Bone marrow (tissue), 2 donors: ENCODE data around the gene LRRC7.
"Not testable (repeated sequence)": the region's sequence is repeated elsewhere in the genome, so short reads cannot be mapped to it uniquely, and the experiment has no call there.

Experiments
- DNase-seq, 2 donors: peaks; one replicate each; lab custom pipeline; 2025; lab: John Stamatoyannopoulos, UW

Gene LRRC7

DNA sequence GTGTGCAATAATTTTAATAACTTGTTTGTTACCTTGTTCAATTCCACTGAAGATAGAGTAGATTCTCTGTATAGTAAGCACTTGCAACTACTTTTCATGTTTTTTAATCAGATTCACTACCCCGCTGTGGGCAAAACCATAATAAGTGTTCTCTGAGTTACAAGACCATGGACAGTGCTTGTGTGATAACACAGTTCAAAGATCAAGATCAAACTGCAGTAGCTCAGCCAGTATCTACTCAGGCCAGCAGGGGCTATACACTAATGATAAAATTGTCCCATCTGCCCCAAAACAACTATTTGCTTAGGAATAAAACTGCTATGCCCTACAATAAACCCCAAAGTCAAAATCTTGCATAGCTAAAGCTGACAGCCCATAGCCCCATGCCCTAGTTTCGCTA is 129.6 kb downstream of the LRRC7 start:
- no peak for DNase-seq

DNA sequence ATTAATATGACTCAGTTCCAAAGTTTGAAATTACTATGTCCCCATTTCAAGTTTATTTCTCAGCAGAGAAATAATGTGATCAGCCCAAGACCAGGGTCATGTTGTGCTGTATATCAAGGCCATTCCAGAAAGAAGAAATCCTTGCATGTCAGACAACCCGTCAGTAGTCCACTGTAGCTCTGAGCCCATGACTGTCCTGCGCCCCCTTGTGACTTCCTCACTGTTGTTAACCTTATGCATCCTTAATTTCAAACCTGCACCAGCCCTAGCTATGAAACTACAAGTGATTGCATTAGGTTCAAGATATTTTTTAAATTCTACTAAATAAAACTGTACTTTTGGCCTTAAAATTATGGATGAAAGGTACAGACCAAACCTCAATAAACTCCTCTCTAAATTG is 133.0 kb downstream of the LRRC7 start:
- no peak for DNase-seq

DNA sequence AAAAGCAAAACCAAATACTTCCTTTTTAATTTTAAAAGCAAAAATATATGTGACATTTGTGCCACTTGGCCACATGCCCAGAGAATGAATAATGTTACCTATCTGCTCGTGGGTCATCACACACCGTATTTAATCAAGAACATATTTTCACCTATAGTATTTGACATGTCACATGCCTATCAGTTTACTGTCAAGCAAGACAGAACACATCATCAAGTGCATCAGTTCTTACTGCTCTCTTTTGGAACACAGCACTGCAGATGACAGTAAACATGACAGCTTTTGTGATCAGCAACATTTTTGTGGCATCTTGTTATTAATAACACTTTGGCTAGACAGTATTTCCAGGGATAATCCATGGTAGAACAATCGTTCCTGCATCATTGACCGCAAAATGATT is 134.4 kb downstream of the LRRC7 start:
- no peak for DNase-seq

DNA sequence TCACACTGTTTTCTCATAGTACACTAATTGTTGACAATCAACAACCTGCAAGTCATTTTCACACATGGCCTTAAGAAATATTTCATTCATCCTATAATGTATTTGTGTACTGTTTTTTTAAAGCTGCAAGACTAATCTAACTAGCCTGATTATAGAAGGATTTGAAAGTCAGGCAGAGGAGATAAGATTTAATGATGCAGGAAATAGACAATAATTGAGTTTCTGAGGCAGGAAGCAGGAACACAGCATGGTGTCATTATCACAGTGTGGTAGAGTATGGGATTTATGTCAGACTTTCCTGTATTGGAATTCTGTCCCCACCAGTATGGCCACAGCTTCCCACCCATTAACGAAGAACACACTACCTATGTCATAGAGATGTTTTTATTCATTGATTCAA is 138.8 kb downstream of the LRRC7 start:
- DNase-seq = no peak

DNA sequence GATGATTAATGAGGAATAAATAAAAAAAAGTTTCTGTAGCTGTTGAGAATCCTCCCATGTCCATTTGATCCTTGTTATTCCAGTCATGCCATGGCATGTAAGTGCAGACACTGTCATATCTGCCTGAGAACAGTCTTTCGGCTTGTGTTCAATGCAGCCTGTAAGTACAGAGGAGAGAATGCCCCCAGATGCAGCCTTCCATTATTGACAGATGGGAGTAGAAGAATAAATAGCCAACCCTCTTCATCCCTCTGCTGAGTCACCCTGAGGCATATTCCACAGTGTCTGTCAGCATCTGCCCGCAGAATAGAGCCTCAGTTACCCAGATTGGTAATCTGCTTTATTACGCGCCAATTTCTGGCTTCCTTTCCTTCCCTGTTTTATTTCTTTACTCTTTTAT is 139.4 kb downstream of the LRRC7 start:
- no peak for DNase-seq

DNA sequence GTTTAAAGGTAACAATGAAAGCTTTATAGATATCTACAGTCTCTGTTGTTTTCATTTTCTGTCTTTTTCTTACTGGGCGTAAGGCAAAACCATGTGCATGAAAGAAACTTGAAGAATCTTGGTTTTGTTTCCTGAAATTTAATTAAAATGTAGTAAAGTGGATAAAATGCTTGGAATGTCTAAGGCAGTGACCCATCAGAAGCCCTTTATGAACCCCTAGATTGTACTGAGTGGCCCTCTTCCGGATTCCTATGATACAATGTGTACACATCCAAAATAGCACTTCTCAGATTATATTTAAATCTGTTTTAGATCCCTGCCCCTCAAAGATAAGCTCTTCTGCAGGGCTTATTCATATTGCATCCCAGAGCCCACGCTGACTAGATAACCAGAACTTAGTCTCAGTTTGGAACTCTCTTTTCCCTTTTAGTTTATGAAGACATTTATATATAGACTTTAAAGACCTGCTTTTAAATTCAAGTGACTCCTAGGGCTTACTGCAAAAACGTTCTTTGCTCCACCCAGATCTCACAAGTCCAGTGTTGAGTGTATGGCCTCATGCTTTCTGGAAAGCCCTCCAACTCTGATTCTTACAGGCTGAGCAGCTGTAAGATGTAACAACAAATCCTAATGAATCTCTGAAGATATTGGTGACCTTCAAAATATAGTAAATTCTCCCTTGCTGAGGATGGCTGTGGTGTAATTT is 142.9 kb downstream of the LRRC7 start:
- no peak for DNase-seq

DNA sequence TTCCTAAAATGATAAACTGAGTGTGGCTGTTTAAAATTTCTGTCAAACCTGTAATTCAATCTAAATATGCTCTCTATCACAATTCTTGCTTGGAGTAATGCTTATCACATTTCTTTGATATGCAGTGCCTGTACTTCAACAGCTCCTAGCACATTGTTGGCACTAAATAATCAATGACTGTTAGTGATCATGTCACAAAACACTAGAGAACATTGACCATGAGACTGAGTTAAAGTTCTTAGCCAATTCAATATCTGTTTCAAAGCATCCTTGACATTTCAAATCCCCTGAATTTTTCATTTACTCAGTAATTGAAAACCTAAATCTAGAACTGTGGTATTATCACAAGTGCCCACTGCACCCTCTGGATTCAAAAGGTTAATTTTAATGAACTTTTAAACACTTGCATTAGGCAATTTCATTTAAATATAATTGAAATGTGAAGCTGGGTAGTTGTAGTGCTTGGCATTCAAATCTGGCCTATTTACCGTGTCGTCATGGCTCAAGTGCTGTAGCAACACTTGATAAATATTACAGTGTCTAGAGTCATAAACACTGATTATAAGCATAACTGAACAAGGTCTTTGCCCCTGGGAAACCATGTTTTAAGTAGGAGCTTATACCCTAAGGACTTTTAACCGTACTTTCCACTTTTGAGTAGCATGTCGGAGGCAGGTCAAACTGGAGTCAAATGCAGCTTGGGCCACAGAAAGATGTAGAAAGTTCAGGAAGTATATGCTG is 143.6 kb downstream of the LRRC7 start:
- no peak for DNase-seq

DNA sequence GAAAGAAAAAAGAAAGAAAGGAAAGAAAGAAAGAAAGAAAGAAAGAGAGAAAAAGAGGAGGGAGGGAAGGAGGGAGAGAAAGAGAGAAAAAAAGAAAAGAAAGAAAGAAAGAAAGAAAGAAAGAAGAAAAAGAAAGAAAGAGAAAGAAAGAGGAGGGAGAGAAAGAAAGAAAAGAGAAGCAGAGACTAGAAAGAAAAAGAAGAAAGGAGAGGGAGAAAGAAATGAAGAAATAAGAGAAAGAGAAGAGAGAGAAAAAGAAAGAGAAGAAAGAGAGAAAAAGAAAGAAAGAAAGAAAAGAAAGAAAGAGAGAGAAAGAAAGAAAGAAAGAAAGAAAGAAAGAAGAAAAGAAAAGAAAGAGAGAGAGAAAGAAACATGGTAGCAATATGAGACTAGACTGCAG is 150.1 kb downstream of the LRRC7 start:
- DNase-seq = not testable (repeated sequence)

DNA sequence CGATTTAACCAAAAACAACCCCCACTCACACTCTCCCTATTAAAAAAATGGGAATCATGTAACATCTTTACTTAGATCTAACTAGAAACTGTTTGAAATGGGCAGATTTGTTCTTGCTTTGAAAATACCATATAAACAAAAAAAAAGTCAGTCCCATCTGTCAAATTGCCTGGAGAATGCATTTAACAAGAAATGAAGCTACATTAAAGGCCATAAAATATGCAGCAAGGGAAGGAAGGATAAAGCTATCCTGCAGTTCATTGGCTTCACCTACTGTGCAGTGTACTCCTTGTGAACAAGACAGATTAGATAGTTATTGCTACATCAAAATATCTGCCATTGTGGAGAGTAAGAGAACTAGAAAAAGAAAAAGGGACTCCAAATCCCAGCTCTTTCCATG is 160.5 kb downstream of the LRRC7 start:
- no peak for DNase-seq

DNA sequence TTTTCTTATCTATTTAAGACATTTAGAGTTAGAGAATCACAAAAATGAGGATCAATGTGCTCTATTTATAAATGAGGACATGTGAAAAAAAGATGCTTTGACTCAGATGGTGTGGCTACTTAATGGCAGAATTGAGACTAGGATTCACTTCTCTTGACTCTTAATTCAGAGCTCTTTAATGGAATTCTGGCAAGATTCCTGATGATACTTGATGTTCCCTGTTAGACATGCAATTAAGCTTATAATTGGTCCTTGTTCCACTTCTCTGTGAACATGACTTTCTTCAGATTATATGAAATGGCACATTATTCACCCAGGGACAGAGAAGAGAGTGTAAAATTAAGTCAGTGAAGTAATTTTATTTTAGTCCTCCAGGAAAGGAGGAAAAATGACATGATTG is 165.3 kb downstream of the LRRC7 start:
- no peak for DNase-seq

DNA sequence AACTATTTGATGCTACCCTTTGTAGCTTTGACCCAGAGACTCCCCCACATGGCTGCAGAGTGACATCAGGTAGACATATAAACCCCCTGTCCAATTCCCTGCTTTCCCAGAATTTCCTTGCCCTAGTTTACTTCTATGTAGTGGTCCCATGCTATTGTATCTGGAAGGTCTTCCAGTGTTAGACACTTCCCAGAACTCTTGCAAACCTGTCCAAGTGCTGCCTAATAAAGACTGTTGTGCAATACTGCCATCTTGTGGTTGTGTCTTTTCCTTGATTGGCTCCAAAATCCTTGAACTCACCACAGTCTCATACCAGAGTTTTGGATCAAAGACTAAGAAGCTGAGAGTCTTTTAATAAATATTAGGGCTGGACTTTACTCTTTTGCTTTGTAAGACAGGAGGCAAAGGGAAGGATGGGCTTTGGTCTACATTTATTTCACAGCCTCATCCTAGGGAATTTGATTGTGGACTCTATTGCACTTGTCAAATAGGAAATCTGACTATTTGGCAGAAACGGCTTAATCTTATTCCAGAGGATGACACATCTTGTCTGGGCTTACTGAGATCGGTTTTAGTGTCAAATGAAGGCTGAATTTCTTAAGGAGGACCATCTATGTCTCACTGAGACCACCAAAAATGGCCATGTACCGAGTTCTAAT is 169.9 kb downstream of the LRRC7 start:
- peak in 1 of 2 donors; percentile 45 for DNase-seq

DNA sequence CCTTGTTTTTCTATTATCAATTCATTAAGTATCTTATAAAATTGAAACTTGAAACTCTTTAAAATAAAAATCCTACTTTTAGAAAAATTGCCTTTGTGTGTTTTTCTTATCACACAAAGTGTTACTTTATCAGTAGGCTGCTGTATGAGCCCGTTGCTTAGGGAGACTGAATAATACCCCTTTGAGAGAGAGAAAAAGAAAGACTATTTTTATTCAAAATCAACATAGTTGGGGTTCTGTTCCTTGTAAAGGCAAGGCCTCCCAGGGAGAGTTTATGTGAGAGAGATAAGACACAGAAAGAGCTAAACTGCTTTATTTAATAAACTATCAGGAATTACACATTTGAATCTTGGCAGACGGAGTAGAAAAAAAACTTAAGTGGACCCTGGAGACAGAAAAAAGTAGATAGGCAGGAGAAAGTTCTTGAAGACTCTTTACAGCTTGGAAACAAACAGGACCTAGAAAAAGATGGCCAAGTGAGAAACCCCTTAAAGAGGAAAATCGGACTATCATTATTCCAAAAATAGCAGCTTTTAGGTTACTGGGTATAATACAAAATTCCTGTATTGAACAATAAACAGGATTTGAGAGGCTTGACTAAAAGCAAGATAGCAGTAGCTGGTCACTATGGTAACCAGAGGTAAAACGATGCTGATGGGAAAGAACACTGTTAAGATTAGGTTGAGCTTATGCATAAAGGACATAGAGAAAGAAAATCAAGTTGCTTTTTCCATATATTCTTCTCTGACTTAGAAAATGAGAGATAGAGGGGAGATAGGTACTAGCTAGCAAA is 170.9 kb downstream of the LRRC7 start:
- DNase-seq = no peak

DNA sequence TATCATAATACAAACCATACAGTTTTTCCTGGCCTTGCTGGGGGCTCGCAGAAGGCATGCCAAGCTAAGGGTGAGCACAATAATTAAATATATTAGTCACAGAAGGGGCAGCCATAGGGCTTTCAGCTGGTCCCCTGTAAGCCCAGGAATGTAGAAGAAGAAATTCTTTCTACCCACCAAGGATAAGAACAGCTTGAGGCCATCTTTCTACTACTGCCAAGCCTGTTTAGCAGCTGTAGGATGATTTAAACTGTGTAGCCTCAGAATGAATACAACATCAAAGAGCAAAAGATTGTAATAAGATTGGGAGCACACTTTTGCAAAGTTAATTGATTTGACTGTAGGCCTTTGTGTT is 171.5 kb downstream of the LRRC7 start:
- no peak for DNase-seq

DNA sequence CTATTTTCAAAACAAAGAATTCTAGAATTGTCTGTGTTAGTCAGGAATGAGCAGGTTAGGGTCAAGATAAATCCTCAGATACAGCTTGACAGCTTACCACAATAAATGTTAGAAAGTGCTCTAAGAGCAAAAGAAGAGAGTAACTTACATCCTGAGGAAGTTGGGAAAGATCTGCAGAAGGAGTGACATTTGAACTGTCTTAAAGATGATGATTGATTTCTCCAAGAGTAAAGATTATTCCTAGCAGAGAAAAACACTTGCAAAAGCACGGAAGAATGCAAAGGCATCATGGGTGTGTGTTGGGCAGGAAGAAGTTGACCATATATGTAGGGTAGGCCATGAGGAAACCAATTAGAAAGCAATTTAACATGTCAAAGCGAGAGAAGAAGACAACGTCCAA is 175.4 kb downstream of the LRRC7 start:
- no peak for DNase-seq

DNA sequence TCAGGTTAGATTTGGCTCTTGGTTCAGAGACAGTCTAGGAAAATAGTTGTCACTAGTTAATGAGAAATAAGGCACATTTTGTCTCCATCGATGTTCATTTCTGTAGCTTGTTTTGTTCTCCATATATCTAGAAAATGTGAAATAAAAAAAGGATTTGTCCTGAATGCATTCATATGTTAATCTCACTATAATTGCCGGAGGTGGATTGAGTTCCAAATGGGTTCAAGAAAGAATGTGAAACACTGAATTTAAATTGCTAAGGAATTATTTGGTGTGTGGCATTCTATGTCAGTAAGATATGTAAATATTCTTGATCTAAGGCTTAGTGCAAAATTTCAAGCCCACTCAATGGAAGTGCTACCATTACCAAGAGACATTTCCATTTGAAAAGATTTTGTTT is 176.7 kb downstream of the LRRC7 start:
- DNase-seq = no peak

DNA sequence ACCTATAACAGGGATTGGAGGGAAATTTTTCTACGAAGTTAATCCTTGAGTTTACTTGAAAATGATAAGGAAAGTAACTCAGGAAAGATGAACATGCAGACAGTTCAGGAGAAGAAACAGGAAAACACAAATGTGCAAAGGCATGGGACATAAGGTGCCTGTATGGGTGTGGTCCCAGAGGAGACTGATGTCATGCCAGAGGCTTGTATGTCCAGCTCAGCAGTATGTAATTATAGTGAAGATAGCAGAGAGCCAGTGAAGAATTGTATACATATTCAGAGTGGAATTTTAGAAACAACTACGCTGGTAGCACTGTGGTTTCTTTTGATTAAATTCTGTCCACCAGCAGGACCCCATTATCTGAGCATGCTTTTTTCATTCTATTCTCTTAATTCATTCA is 179.5 kb downstream of the LRRC7 start:
- DNase-seq = no peak

DNA sequence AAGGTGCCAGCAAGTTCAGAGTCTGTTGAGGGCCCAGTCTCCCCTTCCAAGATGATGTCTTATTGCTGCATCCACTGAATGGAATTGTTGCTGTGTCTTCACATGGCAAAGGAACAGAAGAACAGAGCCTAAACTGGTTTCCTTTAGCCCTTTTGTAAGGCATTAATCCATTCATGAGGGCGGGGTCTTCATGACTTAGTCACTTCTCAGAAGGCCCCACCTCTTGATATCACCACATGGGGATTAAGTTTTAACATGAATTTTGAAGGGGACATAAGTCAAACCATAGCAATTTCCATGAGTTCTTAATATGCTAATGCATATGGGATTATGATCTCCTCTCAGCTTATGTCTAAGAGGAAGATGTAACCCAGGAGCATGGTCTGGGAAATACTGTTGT is 182.9 kb downstream of the LRRC7 start:
- no peak for DNase-seq

DNA sequence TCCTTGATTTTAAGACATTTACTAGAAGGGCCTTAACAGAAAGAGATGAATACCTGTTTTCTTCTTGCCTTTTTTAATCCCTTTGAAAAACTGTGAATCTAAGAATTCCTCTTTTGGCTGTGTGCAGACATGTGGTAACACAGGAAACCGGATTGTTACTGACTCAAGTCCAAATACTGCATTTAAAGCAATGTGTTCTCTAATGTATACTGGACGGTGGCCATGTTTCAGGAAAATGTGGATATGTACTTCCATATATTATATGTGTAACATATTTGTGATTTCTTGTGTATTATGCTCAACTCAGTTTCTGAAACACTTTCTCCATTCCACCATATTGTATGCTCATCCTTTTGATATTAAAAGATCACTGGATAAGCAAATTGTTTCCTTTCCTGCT is 185.1 kb downstream of the LRRC7 start:
- no peak for DNase-seq

DNA sequence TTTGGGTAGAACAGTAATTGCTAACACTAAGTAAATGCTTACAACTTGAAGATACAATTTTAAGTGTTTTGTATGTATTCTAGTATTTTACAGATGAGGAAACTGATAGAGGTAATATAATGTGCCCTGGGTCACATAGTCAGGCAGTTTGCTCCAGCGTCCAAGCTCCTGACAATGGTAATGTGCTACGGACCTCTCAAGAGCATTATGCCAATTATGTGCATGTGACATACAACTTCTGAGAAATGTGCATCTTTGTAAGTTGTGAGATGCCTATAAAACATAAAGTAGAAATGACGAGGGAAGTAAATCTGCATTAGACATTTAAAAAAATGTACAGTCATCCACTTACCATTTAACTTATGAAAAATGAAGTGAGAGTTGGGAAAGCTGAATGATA is 186.8 kb downstream of the LRRC7 start:
- DNase-seq = no peak

DNA sequence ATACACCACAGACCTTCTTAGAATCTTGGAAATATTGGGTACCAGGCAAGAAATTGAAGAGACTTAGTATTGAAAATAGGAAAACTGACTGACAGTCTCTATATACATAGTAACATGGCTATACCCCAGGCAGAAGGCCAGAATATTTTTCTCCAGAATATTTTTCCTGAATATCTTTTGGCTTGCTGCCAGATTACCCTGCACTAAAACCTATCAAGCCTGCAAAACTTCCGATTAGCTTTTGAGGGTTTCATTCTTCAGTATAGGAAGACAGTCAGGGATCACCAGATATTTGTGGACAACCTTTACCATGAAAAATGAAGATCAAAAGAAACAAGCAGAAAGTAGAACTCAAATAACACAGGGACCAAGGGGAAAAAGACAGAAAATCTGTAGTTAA is 187.9 kb downstream of the LRRC7 start:
- no peak for DNase-seq

DNA sequence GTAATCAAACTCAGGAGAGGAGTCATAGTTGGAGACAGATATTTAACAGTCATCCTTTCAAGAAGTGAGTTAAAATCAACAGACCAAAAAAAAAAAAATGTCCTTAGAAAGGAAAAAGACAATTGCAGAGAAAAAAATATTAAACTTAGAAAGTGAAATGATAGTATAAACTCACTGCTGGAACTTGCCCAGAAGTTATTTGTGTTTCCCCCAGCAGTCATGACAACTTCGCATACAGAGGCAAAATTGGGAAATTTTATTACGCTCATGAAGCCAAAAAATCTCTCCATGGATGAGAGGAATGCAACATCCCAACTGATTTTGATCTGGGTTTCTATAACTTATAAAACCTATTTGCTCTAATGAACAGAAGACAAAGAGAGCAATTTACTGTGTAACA is 198.2 kb downstream of the LRRC7 start:
- DNase-seq = no peak

DNA sequence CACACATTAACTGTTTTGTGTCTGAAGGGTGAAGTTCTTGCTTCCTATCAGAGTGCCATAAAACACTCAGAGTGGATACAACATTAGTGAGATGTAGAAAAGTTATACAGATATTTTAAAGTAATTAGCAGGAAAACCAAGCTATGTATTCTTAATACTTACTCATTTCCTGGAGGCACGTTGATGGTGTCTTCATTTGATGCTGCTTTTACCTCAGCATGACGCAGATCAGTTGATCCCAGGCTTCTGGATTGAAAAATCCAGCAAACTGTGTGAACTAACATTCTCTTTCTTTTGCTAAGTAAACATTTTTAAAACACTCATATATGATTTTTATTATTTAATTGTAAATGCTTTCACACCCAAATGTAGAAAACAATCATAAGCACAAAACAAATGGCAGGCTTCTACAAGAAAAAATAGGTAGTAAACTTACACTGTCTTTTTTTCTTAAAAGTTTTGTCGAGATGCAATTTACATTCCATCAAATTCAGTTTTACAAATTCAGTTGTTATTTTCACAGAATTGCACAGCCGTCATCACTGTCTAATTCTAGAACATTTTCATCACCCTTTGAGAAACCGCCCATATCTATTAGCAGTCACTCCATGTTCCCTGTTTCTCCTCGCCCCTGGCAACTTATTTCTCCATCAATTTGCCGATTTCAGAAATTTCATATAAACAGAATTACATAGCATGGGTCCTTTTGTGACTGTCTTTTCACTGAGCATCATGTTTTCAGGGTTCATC is 198.9 kb downstream of the LRRC7 start:
- no peak for DNase-seq
